Left colon (tissue), 2 donors: ENCODE measurements around the gene NUMA1. TPM values are rescaled to one million over a fixed set of nuclear protein-coding genes. Genes with fewer than 3 reads are reported as not detected.

Source experiments
- microRNA-seq, 2 donors: library from miRNA; unstranded; fragments of <30 nt; microRNA quantifications; one replicate each; pipeline versions ENCODE4 v1.1.0 to v1.2.0, GENCODE V29; 2020
- total RNA-seq, 2 donors: library from RNA; stranded (reverse); fragmentation: NEBNext Ultra II Directional; extraction: Animal tissue kit (Norgen Biotek cat#: 25700); gene quantifications; one replicate each; pipeline ENCODE4 v1.2.1, GENCODE V29; 2021
- donor health status: DM: no; HTN: no; CAD: no.
- donor health status: DM: yes; HTN: yes; CAD: no.

NUMA1 gene
- total RNA-seq, 2 donors from 2014 or later, result 157 to 183 TPM

Small RNA genes lying within 50 kb of the gene (microRNA-seq; reads per million reads assigned to microRNA genes)
- 0 to 2.7 reads per million in 2 donors for gene MIR3165

Other genes with a start within 250 kb of the NUMA1 start
- gene DEFB108B, start 247.3 kb downstream of the NUMA1 start, total RNA-seq, result not detected
- not detected for gene DEFB131B, start 202.1 kb downstream of the NUMA1 start, total RNA-seq
- 10 to 100 TPM in 1 of 2 donors, 1 to 10 TPM in 1; 7.5 to 12.5 TPM for gene XNDC1N, start 151.9 kb downstream of the NUMA1 start, total RNA-seq
- 10 to 100 TPM; 29.5 to 39.5 TPM for gene RNF121, start 151.5 kb downstream of the NUMA1 start, total RNA-seq
- gene IL18BP, start 81.6 kb downstream of the NUMA1 start, total RNA-seq, result 10 to 100 TPM in 1 of 2 donors, 1 to 10 TPM in 1; 8.0 to 10.6 TPM
- gene LRRC51, start 308 bp upstream of the NUMA1 start, total RNA-seq, result 10 to 100 TPM in 1 of 2 donors, 1 to 10 TPM in 1; 8.0 to 10.1 TPM
- 100 to 1,000 TPM in 1 of 2 donors, 10 to 100 TPM in 1; 96.8 to 102 TPM for gene LAMTOR1, start 22.8 kb upstream of the NUMA1 start, total RNA-seq
- not detected for gene TOMT, start 25.4 kb upstream of the NUMA1 start, total RNA-seq
- gene ANAPC15, start 32.2 kb upstream of the NUMA1 start, total RNA-seq, result 10 to 100 TPM; 44.2 to 49.8 TPM
- gene FOLR3, start 55.2 kb upstream of the NUMA1 start, total RNA-seq, result not detected
- gene FOLR1, start 111.6 kb upstream of the NUMA1 start, total RNA-seq, result not detected
- 10 to 100 TPM in 1 of 2 donors, 1 to 10 TPM in 1; 4.8 to 23.5 TPM for gene FOLR2, start 136.3 kb upstream of the NUMA1 start, total RNA-seq
- gene INPPL1, start 144.2 kb upstream of the NUMA1 start, total RNA-seq, result 100 to 1,000 TPM; 120 to 142 TPM
- under 1 TPM; 0.61 to 0.89 TPM for gene PHOX2A, start 163.6 kb upstream of the NUMA1 start, total RNA-seq